Measurements from ENCODE around the gene FBXL17. TPM values are rescaled to one million over a fixed set of nuclear protein-coding genes. Genes with fewer than 3 reads are reported as not detected.

The FBXL17 gene
- total RNA-seq, 1 donor from 2014 or later = 17.5 TPM

DNA sequence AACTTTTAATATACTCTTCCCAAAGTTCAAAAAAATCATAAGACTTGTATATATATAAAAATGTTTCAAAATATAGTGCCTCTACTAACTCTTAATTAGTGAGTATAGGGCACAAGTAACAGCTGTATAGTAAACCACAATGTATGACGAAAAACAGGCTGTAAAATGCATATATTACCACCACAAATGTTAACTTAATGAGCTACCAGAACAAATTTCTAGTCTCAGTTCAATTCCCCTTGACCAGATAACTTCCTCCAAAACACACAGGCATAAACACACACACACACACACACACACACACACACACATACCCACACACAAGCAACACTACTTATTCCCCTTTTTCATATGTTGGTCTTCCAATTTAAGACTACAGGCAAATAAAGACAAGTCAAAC lies 78.8 kb downstream of the FBXL17 start:
- H3K4me3 ChIP-seq = no peak overlapping the region
- H3K27ac ChIP-seq = no peak overlapping the region
- no peak for DNase-seq
- no peaks in the 10 kb centered on the region for H3K36me3 ChIP-seq
- H3K27me3 ChIP-seq = no peaks in the 10 kb centered on the region
- H3K9me3 ChIP-seq = no peaks in the 10 kb centered on the region
- no peak for ATAC-seq
- no peaks in the 10 kb centered on the region for H3K4me1 ChIP-seq
- TF ChIP-seq, protein P1, sequence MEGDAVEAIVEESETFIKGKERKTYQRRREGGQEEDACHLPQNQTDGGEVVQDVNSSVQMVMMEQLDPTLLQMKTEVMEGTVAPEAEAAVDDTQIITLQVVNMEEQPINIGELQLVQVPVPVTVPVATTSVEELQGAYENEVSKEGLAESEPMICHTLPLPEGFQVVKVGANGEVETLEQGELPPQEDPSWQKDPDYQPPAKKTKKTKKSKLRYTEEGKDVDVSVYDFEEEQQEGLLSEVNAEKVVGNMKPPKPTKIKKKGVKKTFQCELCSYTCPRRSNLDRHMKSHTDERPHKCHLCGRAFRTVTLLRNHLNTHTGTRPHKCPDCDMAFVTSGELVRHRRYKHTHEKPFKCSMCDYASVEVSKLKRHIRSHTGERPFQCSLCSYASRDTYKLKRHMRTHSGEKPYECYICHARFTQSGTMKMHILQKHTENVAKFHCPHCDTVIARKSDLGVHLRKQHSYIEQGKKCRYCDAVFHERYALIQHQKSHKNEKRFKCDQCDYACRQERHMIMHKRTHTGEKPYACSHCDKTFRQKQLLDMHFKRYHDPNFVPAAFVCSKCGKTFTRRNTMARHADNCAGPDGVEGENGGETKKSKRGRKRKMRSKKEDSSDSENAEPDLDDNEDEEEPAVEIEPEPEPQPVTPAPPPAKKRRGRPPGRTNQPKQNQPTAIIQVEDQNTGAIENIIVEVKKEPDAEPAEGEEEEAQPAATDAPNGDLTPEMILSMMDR (IDR thresholded peaks at IDR 0.05) = no peak
- intact Hi-C loops (cut with DNase I) = no loop called here

DNA sequence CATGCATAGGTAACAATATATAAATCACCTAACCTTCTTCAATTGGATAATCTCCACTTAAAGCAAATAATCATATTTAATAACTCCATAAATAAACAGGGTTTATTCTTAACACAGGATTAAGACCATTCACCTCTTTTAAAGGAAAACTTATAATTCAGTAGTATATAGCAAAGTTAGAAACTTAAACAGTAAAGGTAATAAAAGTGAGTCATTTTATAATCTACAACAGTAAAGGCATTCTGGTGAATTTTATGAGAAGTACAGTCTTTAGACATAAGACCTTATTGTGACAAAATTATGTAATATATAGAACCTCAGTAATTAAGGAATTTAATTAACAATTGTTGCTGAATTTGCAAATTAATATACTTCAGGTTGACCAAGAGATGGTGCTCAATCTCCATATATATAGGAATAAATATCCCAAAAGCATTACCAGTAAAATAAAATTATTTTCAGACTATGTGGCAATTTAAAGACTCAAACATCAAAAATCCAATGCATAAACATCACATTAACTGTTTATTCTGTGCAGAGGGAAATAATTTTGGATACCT lies 84.8 kb downstream of the FBXL17 start:
- DNase-seq (no peak), ATAC-seq (no peak)
- TF ChIP-seq, protein P1 (IDR thresholded peaks at IDR 0.05) = no peak
- Histone ChIP-seq H3K27ac (no peak overlapping the region), H3K36me3 (no peaks in the 10 kb centered on the region), H3K9me3 (no peaks in the 10 kb centered on the region), H3K4me3 (no peak overlapping the region), H3K4me1 (no peaks in the 10 kb centered on the region), H3K27me3 (no peaks in the 10 kb centered on the region)
- intact Hi-C loops (cut with DNase I) = no loop called here

DNA sequence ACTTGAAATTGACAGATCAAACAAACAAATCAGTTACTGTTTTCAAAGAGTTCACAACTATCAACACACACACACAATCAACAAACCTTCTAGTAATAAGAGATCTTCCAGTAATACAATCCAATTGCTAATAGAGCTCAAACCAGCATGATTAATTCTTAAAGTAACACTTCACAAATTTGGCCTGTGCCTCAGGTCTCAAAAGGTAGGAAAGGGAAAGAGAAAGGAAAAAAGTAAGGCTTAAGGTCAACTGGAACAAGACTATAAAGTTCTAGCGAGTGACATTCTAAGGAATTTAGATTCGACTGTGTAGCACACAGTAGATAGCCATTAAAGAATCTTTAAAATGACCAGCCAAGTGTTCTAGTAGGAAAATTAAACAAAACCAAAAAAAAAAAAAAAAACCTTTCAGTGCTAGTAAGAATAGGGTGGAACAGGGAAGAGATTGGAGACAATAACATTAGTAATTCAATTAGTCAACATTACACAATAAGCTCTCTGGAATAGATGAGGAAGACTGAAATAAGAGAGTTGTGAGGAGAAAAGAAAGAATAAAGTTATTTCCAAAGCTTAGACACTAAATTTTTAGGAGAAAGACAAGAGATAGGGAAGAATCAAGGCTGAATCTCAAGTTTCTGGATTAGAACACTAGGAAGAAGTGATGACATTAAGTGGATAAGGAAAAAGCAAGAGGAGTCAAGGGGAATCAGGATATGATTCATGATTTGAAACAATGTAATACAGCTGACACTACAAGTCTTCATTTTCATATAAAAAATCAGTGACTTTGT lies 86.1 kb downstream of the FBXL17 start:
- H3K9me3 ChIP-seq = no peaks in the 10 kb centered on the region
- no peaks in the 10 kb centered on the region for H3K4me1 ChIP-seq
- no peak overlapping the region for H3K4me3 ChIP-seq
- no peak for ATAC-seq
- no peak for DNase-seq
- intact Hi-C loops (cut with DNase I) = no loop called here
- H3K36me3 ChIP-seq = no peaks in the 10 kb centered on the region
- no peaks in the 10 kb centered on the region for H3K27me3 ChIP-seq
- TF ChIP-seq, protein P1 (IDR thresholded peaks at IDR 0.05) = no peak
- H3K27ac ChIP-seq = no peak overlapping the region

DNA sequence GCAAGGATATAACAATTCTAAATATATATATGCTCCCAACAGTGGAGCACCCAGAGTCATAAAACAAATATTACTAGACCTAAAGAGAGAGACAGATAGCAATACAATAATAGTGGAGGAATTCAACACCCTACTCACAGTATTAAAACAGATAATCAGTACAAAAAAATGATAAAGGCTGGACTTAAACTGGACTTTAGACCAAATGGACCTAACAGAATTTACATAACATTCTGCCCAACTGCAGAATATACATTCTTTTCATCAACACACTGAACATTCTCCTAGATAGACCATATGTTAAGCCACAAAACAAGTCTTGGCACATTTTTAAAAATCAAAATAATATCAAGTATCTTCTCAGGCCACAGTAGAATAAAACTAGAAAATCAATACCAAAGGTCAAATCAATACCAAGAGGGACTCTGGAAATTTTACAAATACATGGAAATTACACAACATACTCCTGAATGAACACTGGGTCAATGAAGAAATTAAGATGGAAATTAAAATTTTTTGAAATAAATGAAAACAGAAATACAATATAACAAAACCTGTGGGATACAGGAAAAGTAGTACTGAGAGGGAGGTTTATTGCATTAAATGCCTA lies 100.8 kb downstream of the FBXL17 start:
- ATAC-seq = no peak
- intact Hi-C loops (cut with DNase I) = no loop called here

DNA sequence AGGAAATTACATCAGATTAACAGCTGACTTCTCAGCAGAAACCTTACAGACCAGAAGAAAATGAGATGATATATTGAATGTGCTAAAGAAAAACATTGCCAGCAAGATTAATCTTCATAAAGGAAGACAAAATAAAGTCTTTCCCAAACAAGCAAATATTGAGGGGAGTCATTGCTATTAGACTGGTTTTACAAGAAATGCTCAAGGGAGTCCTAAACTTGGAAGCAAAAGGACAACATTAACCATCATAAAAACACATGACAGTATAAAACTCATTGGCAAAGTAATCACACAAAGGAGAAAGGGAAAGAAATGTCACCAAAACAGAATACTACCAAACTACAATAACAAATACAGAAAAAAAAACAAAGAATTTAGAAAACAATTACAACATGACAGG lies 101.7 kb downstream of the FBXL17 start:
- H3K27ac ChIP-seq = no peak overlapping the region
- no peak overlapping the region for H3K4me3 ChIP-seq
- no peaks in the 10 kb centered on the region for H3K36me3 ChIP-seq
- no peaks in the 10 kb centered on the region for H3K4me1 ChIP-seq
- DNase-seq (no peak), ATAC-seq (no peak)
- intact Hi-C loops (cut with DNase I) = no loop called here
- no peaks in the 10 kb centered on the region for H3K9me3 ChIP-seq
- TF ChIP-seq, protein P1 (IDR thresholded peaks at IDR 0.05) = no peak
- no peaks in the 10 kb centered on the region for H3K27me3 ChIP-seq

More for the DNA sequence above, 100.8 kb downstream of the FBXL17 start:
- Histone ChIP-seq H3K36me3 (no peaks in the 10 kb centered on the region), H3K9me3 (no peaks in the 10 kb centered on the region), H3K27ac (no peak overlapping the region), H3K27me3 (no peaks in the 10 kb centered on the region), H3K4me3 (no peak overlapping the region), H3K4me1 (no peaks in the 10 kb centered on the region)
- DNase-seq = no peak
- TF ChIP-seq, protein P1 (IDR thresholded peaks at IDR 0.05) = no peak

Measured in upper lobe of right lung (tissue), 1 donor.